T-helper 22 cell (primary cell): ENCODE results near the gene UGT1A3.

Source experiments
- DNase-seq: peaks from one replicate; pipeline ENCODE4 v3.0.0-alpha.2; 2020; ENCODE audit warnings: low read depth

UGT1A3 gene

GRCh38 chr2:233758141-233758540 is 29.3 kb downstream of the UGT1A3 start:
- DNase-seq = no peak

- DNase-seq = no peak
Observed at GRCh38 chr2:233758849-233759248, 30.0 kb downstream of the UGT1A3 start.

- no peak for DNase-seq
Observed at GRCh38 chr2:233760043-233760442, 31.2 kb downstream of the UGT1A3 start, which contains the start of gene UGT1A1. TSS of gene UGT1A1 (plus strand) at chr2:233760270. CDS start at chr2:233760288, 18 bp downstream.

- no peak for DNase-seq
Observed at GRCh38 chr2:233761040-233761769, 32.4 kb downstream of the UGT1A3 start.

GRCh38 chr2:233764264-233764663 is 35.4 kb downstream of the UGT1A3 start:
- no peak for DNase-seq

GRCh38 chr2:233764761-233765160 is 35.9 kb downstream of the UGT1A3 start:
- DNase-seq = no peak

GRCh38 chr2:233766416-233766815 is 37.6 kb downstream of the UGT1A3 start:
- no peak for DNase-seq

GRCh38 chr2:233768076-233768475 is 39.2 kb downstream of the UGT1A3 start:
- no peak for DNase-seq

- DNase-seq = no peak
Observed at GRCh38 chr2:233769260-233769659, 40.4 kb downstream of the UGT1A3 start.

GRCh38 chr2:233772153-233772552 is 43.3 kb downstream of the UGT1A3 start:
- DNase-seq = no peak

- no peak for DNase-seq
Observed at GRCh38 chr2:233772583-233772982, 43.7 kb downstream of the UGT1A3 start.

GRCh38 chr2:233773854-233774253 is 45.0 kb downstream of the UGT1A3 start:
- DNase-seq = no peak

GRCh38 chr2:233775414-233775813 is 46.6 kb downstream of the UGT1A3 start:
- no peak for DNase-seq

- DNase-seq = no peak
Observed at GRCh38 chr2:233778030-233778429, 49.2 kb downstream of the UGT1A3 start, which contains the start of gene MROH2A. TSS of gene MROH2A (plus strand) at chr2:233778330. CDS start at chr2:233779359, 1,029 bp downstream.

- DNase-seq = no peak
Observed at GRCh38 chr2:233779722-233780121, 50.9 kb downstream of the UGT1A3 start.

- DNase-seq = no peak
Observed at GRCh38 chr2:233780771-233781170, 51.9 kb downstream of the UGT1A3 start.

GRCh38 chr2:233789554-233789953 is 60.7 kb downstream of the UGT1A3 start:
- DNase-seq = no peak

- no peak for DNase-seq
Observed at GRCh38 chr2:233791151-233791882, 62.5 kb downstream of the UGT1A3 start.

GRCh38 chr2:233791883-233792329 is 63.1 kb downstream of the UGT1A3 start:
- no peak for DNase-seq

GRCh38 chr2:233792720-233793119 is 63.9 kb downstream of the UGT1A3 start:
- DNase-seq = no peak

GRCh38 chr2:233793465-233794127 is 64.8 kb downstream of the UGT1A3 start:
- no peak for DNase-seq

GRCh38 chr2:233794128-233794658 is 65.4 kb downstream of the UGT1A3 start:
- DNase-seq = no peak
